Left colon (tissue), 2 donors: Measurements from ENCODE around the gene AGPAT4. TPM values are rescaled to one million over a fixed set of nuclear protein-coding genes. Genes with fewer than 3 reads are reported as not detected.

Experiments used
- ATAC-seq: fragments of 200-7000 bp; cut with Tn5 transposase; one replicate; pipeline ENCODE4 v1.9.1; 2020; ENCODE audit warnings: mild to moderate bottlenecking, moderate library complexity
- DNase-seq, 2 donors: peaks; one replicate each; pipeline ENCODE4 v3.0.0-alpha.2; 2020
- intact Hi-C, 2 donors: fragments of 100-400 bp; cut with DNase I in 1 of 2; cut with micrococcal nuclease in 1 of 2; formaldehyde crosslinking; loops; one replicate each; pipeline versions ENCODE4 v1.11.2 to v1.14.0; 2022; cut with DNase I, micrococcal nuclease
- total RNA-seq, 2 donors: library from RNA; stranded (reverse); fragmentation: NEBNext Ultra II Directional; extraction: Animal tissue kit (Norgen Biotek cat#: 25700); gene quantifications; one replicate each; pipeline ENCODE4 v1.2.1, GENCODE V29; 2021
- donor health status: DM: no; HTN: no; CAD: no.
- donor health status: DM: yes; HTN: yes; CAD: no.

Gene AGPAT4
- total RNA-seq, 2 donors from 2014 or later = 9.5 to 9.8 TPM

DNA sequence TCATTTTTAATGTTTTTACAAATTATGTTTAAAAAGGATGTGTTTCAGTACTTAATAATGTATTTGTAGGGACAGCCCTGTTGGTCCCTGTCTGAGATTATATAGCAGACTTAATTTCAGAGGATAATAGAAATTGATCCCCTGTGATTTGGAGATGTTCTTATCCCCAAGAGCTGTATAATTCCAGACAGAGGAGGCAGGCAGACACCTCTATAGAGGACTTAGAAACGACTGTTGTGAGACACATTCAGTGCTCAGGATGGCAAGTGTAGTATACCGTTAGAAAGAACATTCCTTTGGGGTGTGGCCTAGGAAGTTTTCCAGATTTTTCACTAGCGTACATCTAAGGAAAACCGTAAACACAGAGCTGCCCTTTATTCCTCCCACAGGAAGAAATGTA, 164.5 kb downstream of the AGPAT4 start:
- DNase-seq = no peak
- intact Hi-C loops = no loop called here
- ATAC-seq = no peak

DNA sequence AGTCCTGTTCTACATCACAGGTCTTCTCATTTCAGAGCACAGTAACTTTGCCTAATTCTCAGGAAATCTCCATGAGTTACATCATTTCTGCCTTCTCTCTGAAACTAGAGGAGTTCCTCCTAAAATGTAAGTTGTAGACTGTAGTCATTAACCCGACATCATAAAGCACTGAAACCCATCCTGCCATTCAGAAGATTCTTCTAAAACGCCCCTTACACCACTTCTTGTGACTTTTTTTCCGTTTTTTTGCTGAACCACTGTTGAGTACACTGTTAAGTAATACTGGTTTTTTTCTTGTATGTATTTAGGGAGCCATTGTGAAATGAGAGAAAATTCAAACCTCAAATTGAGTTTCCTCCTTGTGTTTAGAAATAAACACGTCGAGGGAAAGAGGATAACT, 164.9 kb downstream of the AGPAT4 start:
- ATAC-seq (no peak), DNase-seq (no peak)
- intact Hi-C loops = no loop called here

DNA sequence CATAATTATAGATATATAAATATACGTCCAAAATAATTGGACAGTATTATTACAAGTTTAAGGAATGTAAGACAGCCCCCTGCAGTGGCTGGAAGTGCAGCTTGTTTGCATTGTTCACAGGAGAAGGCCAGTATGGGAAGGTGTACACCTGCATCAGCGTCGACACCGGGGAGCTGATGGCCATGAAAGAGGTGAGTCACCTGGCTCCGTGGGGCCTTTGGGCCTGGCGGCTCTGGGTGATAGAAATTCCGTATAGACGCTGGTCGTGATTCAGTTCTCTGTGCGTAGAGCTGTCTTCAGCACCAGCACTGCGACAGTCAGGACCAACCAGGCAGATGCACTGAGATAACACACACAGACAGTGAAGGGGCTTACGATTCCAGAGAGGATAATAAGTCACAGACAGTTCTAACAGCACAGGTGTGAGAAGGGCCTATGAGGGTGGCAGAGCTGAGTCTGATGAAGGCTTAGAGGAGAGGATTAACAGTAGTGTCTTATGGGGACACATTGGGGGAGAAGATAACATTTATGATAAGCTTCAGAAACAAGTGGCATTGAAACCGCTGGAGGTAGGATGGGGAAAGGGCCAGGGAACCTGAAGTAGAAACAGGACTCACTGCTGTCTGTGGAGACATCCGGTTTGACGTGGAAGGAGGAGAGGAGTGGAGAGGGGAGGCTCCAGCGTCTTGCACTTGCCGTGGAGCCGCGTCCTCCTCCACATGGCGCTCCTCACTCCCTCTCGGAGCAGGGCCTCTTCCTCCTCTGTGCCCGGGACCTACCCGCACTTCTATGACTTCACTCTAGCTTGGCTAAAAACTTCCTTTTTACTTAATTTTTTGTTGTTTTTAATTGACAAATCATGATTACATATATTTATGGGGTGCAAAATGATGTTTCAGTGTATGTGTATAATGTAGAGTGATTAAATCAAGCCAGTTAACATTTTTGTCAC, 165.8 kb downstream of the AGPAT4 start:
- intact Hi-C loops = no loop called here
- no peak for DNase-seq

DNA sequence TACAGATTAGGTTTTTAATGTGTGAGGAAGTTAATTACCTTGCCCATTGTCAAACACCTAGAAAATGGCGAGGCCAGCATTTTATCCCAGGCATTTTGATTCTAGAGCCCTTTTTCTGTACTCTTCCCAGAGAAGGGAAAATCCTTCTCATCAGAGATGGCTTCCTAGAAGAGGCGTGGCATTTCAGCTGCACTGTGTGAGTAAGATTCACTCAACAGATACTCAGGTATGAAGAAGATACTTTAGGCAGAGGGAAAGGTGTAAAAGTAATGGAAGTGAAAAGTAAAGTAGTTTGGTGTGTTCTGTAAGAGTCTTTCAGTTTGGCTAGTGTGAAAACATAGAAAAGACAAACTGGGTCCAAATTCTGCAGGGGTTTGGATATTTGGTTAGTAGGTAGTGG, 168.5 kb downstream of the AGPAT4 start:
- no peak for ATAC-seq
- intact Hi-C loops = no loop called here
- no peak for DNase-seq

More for the DNA sequence above, 165.8 kb downstream of the AGPAT4 start:
- no peak for ATAC-seq

DNA sequence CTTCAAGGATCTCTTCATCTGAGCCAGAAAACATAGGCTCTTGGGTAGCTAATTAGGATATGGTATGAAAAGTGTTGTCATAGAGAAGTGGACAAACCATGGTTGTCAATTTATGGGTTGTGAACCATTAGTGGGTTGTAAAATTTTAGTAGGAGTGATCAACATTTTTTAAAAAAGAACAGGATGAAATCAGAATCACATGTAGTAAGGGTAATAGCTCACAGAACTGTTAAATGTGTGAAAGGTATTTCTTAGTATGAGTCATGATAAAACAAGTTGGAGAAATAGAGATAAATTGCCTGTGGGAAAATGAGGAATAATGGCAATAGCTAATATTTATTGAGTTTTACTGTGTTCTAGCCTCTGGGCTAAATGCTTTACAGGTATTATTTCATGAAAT, 168.9 kb downstream of the AGPAT4 start:
- intact Hi-C loops = no loop called here
- DNase-seq (no peak), ATAC-seq (no peak)

DNA sequence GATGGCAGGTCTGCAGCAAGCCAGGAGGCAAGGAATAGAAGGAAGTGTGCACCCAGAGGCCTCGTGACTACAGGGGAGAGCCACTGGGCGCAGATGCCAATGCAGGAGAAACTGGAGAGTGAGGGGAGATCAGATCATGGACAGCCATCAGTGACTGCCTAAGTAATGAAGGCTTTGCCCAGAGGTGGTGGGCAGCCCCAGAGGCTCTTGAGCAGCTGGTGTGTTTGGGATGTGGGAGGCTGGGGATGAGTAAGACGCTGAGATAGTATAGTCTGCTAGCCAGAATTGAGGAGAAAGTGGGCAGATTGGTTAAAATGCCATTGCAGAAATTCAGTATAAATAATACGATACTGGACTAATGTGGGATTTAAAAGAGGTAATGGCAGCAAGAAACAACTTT, 170.4 kb downstream of the AGPAT4 start:
- intact Hi-C loops = no loop called here
- DNase-seq (no peak), ATAC-seq (no peak)

DNA sequence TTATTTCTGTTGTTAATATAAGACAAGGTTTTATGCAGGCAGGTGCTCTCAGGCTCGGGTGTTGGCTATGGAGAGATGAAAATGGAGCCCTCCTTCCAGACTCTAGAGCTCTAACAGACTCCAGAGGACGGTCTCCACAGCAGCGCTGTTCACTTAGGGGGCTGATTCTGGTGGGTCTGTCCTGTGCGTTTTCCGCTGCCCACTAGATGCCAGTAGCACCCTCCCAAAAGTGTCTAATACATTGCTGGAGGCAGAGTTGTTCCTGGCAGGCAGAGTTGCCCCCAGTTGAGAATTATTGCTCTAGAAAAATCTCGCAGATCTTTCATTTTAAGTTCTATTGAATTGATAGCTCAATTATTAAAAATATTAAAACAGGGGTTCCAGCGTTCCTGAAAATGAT, 172.3 kb downstream of the AGPAT4 start:
- no peak for ATAC-seq
- intact Hi-C loops = no loop called here
- no peak for DNase-seq

DNA sequence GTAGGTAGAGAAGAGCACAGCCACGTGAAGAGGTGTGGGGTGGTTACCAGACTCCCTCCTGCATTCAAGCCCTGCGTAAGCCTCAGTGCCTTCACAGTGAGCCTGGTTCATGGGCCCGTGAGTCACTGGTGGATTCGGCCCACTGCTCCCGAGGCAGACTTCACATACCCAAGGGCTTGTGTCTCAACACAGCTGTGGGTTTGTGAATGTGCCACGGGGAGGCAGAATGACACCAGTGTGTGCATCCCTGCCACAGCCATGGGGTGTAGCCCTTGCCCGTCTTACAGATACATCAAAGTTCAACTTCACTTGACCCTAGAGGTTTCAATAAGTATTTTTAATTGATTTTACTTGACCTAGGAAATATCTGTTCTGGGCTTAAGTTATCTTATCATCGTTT, 173.8 kb downstream of the AGPAT4 start:
- ATAC-seq = no peak
- no peak for DNase-seq
- intact Hi-C loops = no loop called here

DNA sequence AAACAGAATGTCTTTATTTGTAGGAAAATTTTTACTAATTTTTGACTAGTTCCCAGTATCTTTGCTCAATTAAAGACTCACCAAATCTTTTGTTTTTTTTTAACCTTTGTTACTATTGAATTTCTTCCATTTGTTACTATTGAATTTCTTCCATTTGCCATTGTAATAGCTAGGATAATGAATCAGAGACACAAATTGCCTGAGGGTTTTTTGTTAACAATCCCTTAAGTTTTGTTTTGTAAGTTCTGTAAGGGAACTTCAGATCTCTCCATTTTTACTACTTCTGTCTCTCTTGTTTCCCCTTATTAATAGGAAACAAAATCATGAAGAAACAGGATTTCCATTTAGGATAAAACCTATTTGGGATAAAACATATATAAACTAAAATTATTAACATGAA, 177.9 kb downstream of the AGPAT4 start:
- intact Hi-C loops = no loop called here
- DNase-seq (no peak), ATAC-seq (no peak)

DNA sequence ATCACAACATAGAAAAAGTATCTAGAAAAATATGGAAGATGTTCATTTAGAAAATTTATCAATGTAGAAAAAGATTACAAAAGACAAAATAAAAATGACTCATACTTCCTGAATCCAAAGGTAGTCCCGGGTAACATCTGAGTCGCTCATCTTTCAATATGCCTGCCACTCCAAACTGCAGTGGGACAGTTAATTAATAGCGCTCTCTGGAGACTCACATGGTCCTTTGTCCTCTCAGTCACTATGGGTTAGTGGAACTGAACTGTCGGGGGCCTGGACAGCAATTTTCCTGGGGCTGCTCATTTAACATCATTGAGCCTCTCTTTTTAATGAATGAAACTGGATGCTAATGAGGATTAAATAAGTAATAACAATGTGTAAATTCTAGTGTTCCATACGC, 178.9 kb downstream of the AGPAT4 start:
- DNase-seq (no peak), ATAC-seq (no peak)
- intact Hi-C loops = no loop called here

DNA sequence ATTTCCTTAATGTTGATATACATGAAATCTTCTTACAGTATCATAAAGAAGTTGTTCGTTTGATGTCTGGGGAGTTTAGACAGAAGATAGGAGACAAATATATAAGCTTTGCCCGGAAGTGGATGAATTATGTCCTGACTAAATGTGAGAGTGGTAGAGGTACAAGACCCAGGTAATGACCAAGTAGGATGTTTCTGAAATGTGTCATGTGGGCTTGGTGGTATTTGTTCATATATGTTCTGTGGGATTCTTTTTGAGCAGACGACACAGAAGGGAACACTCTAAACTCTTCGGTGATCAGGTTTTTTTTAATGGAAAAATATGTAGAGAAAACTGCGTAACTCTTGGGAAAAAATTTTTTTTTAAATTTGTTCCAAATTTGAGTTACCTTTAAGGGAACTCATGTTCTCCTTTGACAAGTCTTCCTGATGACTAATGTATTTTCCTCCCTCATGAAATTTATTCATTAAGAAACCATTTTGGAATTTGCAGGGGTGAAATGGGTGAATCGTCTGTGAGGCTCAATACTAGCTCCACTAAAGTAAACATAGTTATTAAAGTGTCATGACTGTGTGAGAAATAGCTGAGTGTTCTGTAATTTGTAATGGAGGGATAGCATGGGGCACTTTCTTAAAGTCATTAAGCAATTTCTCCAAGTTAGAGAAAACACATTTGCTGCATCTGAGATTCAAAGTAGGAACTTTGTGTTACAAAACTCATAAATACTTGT, 181.7 kb downstream of the AGPAT4 start:
- no peak for DNase-seq
- no peak for ATAC-seq
- intact Hi-C loops = no loop called here

DNA sequence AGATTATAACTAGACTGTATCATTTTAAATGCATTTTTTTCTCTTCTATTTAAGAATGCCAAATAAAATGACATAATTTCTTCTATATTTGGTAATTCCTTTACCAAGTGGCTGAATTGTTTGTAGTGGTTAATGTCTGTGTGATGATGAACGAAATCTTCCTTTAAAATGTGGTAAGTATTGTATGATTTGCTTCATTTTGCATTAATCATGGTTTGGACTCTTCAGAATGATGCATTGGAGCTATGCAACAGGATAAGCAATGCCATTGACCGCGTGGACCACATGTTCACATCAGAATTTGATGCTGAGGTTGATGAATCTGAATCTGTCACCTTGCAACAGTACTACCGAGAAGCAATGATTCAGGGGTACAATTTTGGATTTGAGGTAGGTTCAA, 182.7 kb downstream of the AGPAT4 start:
- intact Hi-C loops = no loop called here
- DNase-seq = no peak
- no peak for ATAC-seq

DNA sequence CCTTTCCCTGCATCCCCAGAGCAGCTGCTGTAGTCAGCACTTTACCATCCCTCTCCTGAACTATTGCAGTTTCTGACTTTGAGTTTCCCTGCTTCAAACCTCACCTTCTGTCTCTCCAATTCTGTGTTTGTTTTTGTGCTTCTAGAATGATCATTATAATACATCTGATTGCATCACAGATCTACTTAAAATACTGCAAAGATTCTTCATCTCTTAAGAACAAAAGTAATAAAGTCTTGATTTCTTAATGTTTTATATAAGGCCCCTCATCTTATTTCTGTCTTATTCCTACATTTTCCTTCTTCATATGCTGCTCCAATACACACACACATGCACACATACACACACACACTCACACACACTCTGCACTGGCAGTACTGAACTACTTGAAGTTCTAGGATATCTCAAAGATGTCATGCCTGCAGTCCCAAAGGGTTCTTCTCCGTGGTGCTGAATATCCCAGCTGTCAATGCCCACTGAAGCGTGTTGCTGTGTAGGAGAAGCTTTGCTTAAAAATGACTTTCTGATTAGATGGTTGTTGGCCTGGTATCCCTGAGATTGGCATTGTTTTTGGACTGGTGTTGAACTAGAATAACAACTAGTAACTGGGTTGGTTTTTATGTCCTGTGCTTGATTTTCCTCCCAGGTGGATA, 185.1 kb downstream of the AGPAT4 start:
- intact Hi-C loops = no loop called here
- DNase-seq = no peak
- ATAC-seq = no peak

DNA sequence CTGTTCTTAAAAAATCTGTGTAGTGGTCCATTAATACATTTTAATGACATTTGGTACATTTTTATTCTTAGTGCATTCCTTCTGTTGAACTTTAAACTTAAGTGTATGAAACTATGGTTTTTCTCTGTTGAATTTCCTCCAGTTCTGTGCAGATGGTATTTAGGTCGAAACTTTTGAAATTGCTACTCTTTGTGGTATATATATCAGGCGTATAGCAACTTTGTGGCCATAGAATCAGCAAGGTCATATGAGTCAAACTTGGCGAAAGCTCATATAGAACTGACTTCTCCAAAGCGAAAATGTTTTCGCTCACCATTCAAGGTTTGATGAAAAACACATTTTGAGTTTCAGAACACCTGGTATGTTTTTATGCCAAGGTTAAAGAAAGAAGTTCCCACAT, 188.6 kb downstream of the AGPAT4 start:
- ATAC-seq = no peak
- intact Hi-C loops = no loop called here
- DNase-seq = no peak

DNA sequence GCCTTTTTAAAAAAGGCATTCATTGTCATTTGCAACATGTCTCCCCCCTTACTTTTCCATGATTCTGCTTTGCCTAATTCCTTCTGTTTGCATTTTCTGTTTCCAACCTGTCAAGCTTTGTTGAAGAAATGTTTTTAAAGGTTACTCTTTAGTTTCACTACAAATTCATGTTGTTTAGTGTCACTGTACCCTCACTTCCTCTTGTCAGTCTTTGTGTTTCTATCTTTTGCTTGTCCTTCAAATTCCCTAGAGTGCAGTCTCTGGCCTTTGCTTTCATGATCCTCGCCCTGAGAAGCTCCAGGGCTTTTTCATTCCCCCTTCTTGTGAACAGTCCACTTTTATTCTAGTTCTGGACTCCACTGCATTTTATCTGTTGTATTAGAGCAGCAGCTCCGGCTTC, 191.6 kb downstream of the AGPAT4 start:
- intact Hi-C loops = no loop called here
- DNase-seq (no peak), ATAC-seq (no peak)

DNA sequence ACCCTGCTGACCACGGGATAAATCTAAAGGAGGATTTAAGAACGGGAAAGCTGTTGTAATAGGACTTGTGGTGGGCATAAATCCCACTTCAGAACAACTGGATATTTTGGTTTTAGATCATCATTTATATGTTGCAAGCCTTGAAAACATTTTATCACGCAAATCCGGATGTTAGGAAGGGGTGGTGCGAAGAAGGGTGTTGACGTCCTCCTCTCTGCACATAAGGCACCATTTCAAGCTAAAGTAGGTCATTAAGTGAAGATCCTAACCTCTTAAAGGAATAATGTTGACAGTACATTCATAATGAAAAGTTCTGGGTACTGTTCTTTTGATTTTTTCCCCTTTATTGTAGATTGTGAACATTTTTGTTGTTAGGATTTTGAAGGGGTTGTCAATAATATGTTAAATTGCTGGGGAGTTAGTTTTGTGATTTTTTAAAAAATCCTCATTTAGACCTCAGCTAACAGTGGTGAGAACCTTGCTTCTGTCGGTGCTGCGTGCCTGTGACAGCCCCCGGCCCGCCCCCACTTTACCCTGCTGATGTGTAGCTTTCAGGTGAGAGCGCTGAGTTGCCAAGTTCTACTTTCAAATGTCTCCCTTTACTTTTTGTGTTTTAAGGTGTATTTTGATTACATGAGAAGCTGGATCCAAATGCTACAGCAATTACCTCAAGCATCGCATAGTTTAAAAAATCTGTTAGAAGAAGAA, 193.4 kb downstream of the AGPAT4 start:
- intact Hi-C loops = no loop called here
- DNase-seq = no peak
- no peak for ATAC-seq
